Measurements from ENCODE around the gene CFAP46. TPM values are rescaled to one million over a fixed set of nuclear protein-coding genes. Genes with fewer than 3 reads are reported as not detected.

CFAP46 gene
- total RNA-seq, 2 experiments from 2014 or later: not detected

GRCh38 chr10:132865851-132866600 lies 76.3 kb downstream of the CFAP46 start:
- Histone ChIP-seq H2AFZ (ENCODE audit: low read length) (no peak overlapping the region), H4K20me1 (ENCODE audit: insufficient read depth, low read length) (no peaks in the 10 kb centered on the region), H3K9me2 (ENCODE audit: insufficient read depth, low read length) (no peaks in the 10 kb centered on the region), H3K27ac (ENCODE audit: low read depth, low read length, poor library complexity, severe bottlenecking) (no peak overlapping the region), H3K4me2 (ENCODE audit: low read length) (no peak overlapping the region), H3K79me2 (ENCODE audit: insufficient read depth, low read depth, low read length) (no peaks in the 10 kb centered on the region), H3K9me3 (ENCODE audit: low read length) (no peaks in the 10 kb centered on the region), H3K4me3 (ENCODE audit: low read depth, low read length, poor library complexity, severe bottlenecking) (no peak overlapping the region), H3K36me3 (ENCODE audit: insufficient read depth, low read length) (no peaks in the 10 kb centered on the region), H3K4me1 (ENCODE audit: insufficient read depth, low read length, poor library complexity, severe bottlenecking) (no peaks in the 10 kb centered on the region)
- intact Hi-C loops (cut with micrococcal nuclease; ENCODE audit: unreplicated experiment): no loop called here
- ChIA-PET CTCF (ENCODE audit: unreplicated experiment) (no interaction called here), POLR2A (no interaction called here)
- TF ChIP-seq CTCF (conservative IDR thresholded peaks at IDR 0.05; ENCODE audit: low read length) (no peak), EZH2phosphoT487 (IDR thresholded peaks at IDR 0.05; ENCODE audit: borderline replicate concordance, low read depth, low read length) (no peak)
- DNase-seq (ENCODE audit: low spot score): no peak
- BruUV-seq (replicated peaks): no TSS peak

GRCh38 chr10:132865171-132865631 lies 77.2 kb downstream of the CFAP46 start:
- Histone ChIP-seq H3K4me1 (ENCODE audit: insufficient read depth, low read length, poor library complexity, severe bottlenecking) (no peaks in the 10 kb centered on the region), H4K20me1 (ENCODE audit: insufficient read depth, low read length) (no peaks in the 10 kb centered on the region), H3K27ac (ENCODE audit: low read depth, low read length, poor library complexity, severe bottlenecking) (no peak overlapping the region), H3K4me2 (ENCODE audit: low read length) (no peak overlapping the region), H3K4me3 (ENCODE audit: low read depth, low read length, poor library complexity, severe bottlenecking) (no peak overlapping the region), H3K36me3 (ENCODE audit: insufficient read depth, low read length) (no peaks in the 10 kb centered on the region), H2AFZ (ENCODE audit: low read length) (no peak overlapping the region), H3K9me2 (ENCODE audit: insufficient read depth, low read length) (no peaks in the 10 kb centered on the region), H3K9me3 (ENCODE audit: low read length) (no peaks in the 10 kb centered on the region), H3K79me2 (ENCODE audit: insufficient read depth, low read depth, low read length) (no peaks in the 10 kb centered on the region)
- intact Hi-C loops (cut with micrococcal nuclease; ENCODE audit: unreplicated experiment): no loop called here
- TF ChIP-seq CTCF (conservative IDR thresholded peaks at IDR 0.05; ENCODE audit: low read length) (no peak), EZH2phosphoT487 (IDR thresholded peaks at IDR 0.05; ENCODE audit: borderline replicate concordance, low read depth, low read length) (no peak)
- POLR2A ChIA-PET: no interaction called here
- CTCF ChIA-PET (ENCODE audit: unreplicated experiment): no interaction called here
- no TSS peak for BruUV-seq (replicated peaks)
- no peak for DNase-seq (ENCODE audit: low spot score)
